Gastrocnemius medialis (tissue), 4 donors: Measurements from ENCODE around the gene ZBTB43. TPM values are rescaled to one million over a fixed set of nuclear protein-coding genes. Genes with fewer than 3 reads are reported as not detected.

ENCODE experiments used
- ATAC-seq, 2 donors: fragments of 150-250 bp; one replicate each; pipeline ENCODE4 v1.9.1; 2016
- DNase-seq, 2 donors: peaks; one replicate each; pipeline ENCODE4 v3.0.0-alpha.2; 2019
- H3K27ac ChIP-seq, 4 donors: fragments of 200-600 bp; sonication (generic); 1 replicate in 1 of 4; 2 replicates in 3 of 4; pipeline ENCODE4 v1.5.1; 2016 to 2018; ENCODE audit warnings: mild to moderate bottlenecking in 2 of 4, moderate library complexity in 1 of 4
- H3K27me3 ChIP-seq, 3 donors: fragments of 200-600 bp; sonication (generic) in 2 of 3; 1 replicate in 1 of 3; 2 replicates in 2 of 3; pipeline versions ENCODE4 v1.5.1 to v1.6.0; 2016 to 2019; ENCODE audit warnings: mild to moderate bottlenecking in 1 of 3, moderate library complexity in 1 of 3
- H3K36me3 ChIP-seq, 2 donors: fragments of 200-600 bp; sonication (generic) in 1 of 2; one replicate each; pipeline ENCODE4 v1.5.1; 2017 to 2018
- H3K4me1 ChIP-seq, 2 donors: fragments of 200-600 bp; sonication (generic) in 1 of 2; one replicate each; pipeline ENCODE4 v1.5.1; 2016 to 2017; ENCODE audit warnings: mild to moderate bottlenecking in 2 of 2
- H3K4me3 ChIP-seq, 4 donors: fragments of 200-600 bp; sonication (generic) in 3 of 4; 1 replicate in 1 of 4; 2 replicates in 3 of 4; pipeline ENCODE4 v1.5.1; 2016 to 2019; ENCODE audit warnings: mild to moderate bottlenecking in 2 of 4
- H3K9me3 ChIP-seq, 3 donors: fragments of 200-600 bp; sonication (generic) in 2 of 3; 1 replicate in 1 of 3; 2 replicates in 2 of 3; pipeline ENCODE4 v1.5.1; 2016 to 2019
- CTCF ChIP-seq, 5 experiments: fragments of 450-650 bp in 3 of 5; fragments of 200-600 bp in 2 of 5; sonication (generic) in 2 of 5; IDR thresholded peaks in 4 of 5; conservative IDR thresholded peaks in 1 of 5; 1 replicate in 4 of 5; 2 replicates in 1 of 5; pipeline ENCODE4 v1.5.1; 2016 to 2019; ENCODE audit warnings: antibody characterized with exemption in 5 of 5, mild to moderate bottlenecking in 3 of 5, moderate library complexity in 3 of 5
- POLR2A ChIP-seq, 2 donors: fragments of 450-650 bp; IDR thresholded peaks; one replicate each; pipeline ENCODE4 v1.6.1; 2017; ENCODE audit warnings: antibody characterized with exemption in 2 of 2, mild to moderate bottlenecking in 2 of 2, moderate library complexity in 2 of 2
- in situ Hi-C, 4 donors: fragments of 200-750 bp; cut with MboI; loops; one replicate each; pipeline versions ENCODE4 v1.15.0 to v1.8.0; 2017; ENCODE audit warnings: low sequenced_read_pairs in 4 of 4
- intact Hi-C: fragments of 100-400 bp; cut with DNase I; formaldehyde crosslinking; loops from one replicate; pipeline ENCODE4 v1.15.1; 2023; ENCODE audit warnings: low total_unique reads
- total RNA-seq, 4 donors: library from RNA; depleted of rRNA; stranded (reverse); fragments of >200 nt; gene quantifications; one replicate each; pipeline versions ENCODE4 v1.1.0 to v1.2.3, GENCODE V29; 2016

Gene ZBTB43
- total RNA-seq, 4 donors from 2014 or later, result 44.9 to 65.2 (median 60.0) TPM

GRCh38 chr9:126802318-126803059 lies 2.4 kb upstream of the ZBTB43 start:
- no peak overlapping the region for H3K27ac ChIP-seq
- H3K27me3 ChIP-seq, result no peaks in the 10 kb centered on the region
- peaks cover 0 to 6% of the 10 kb centered on the region in 2 donors for H3K36me3 ChIP-seq
- TF ChIP-seq CTCF (IDR thresholded peaks at IDR 0.05 in 4 of 5, conservative IDR thresholded peaks at IDR 0.05 in 1 of 5) (no peak), POLR2A (IDR thresholded peaks at IDR 0.05) (no peak)
- DNase-seq, result no peak
- peaks cover 16 to 23% of the 10 kb centered on the region in 2 donors for H3K4me1 ChIP-seq
- ATAC-seq, result no peak
- in situ Hi-C loops (no loop called here), intact Hi-C loops (loop anchor here (10.0 kb wide), 1 partner anchor 332 kb away; no protein-coding TSS in a partner anchor)
- no peak overlapping the region for H3K4me3 ChIP-seq
- H3K9me3 ChIP-seq, result no peaks in the 10 kb centered on the region

DNA sequence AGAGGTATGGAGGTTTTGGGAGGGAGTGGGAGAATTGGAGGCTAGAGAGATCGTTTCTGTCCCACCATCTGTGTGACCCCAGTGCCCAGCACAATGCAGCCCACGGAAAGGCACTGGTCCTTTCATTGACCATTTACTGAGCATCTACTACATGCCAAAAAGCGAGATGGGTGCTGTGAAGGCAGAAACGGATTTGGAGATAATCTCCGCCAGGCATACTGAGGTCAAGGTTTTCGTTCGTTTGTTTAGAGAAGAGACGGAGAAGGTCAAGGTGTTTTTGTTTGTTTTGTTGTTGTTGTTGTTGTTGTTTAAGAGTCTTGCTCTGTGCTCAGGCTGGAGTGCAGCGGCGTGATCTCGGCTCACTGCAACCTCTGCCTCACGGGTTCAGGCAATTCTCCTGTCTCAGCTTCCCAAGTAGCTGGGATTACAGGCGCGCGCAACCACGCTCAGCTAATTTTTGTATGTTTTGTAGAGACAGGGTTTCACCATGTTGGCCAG lies 593 bp upstream of the ZBTB43 start:
- Histone ChIP-seq H3K4me1 (peaks cover 32 to 39% of the 10 kb centered on the region in 2 donors), H3K36me3 (peaks cover 0 to 10% of the 10 kb centered on the region in 2 donors), H3K27me3 (no peaks in the 10 kb centered on the region), H3K9me3 (no peaks in the 10 kb centered on the region), H3K4me3 (peak overlapping the region; percentile 75 to 98 (median 90)), H3K27ac (peak overlapping the region; percentile 88 to 100 (median 98))
- no peak for ATAC-seq
- TF ChIP-seq POLR2A (IDR thresholded peaks at IDR 0.05), result no peak
- no peak for TF ChIP-seq CTCF (IDR thresholded peaks at IDR 0.05 in 4 of 5, conservative IDR thresholded peaks at IDR 0.05 in 1 of 5)
- DNase-seq, result no peak
- intact Hi-C loops (loop anchor here (10.0 kb wide), 1 partner anchor 331 kb away; no protein-coding TSS in a partner anchor), in situ Hi-C loops (no loop called here)

- Histone ChIP-seq H3K36me3 (peaks cover 0 to 19% of the 10 kb centered on the region in 2 donors), H3K4me1 (peaks cover 39 to 50% of the 10 kb centered on the region in 2 donors), H3K27ac (peak overlapping the region; percentile 88 to 100 (median 98)), H3K27me3 (no peaks in the 10 kb centered on the region), H3K4me3 (peak overlapping the region; percentile 75 to 98 (median 90)), H3K9me3 (no peaks in the 10 kb centered on the region)
- intact Hi-C loops, result loop anchor here (5.0 to 10.0 kb wide), 2 partner anchors 57 to 329 kb away; partner anchors contain the start of gene ZBTB34
- ATAC-seq (peak; percentile 78 to 84), DNase-seq (peak; percentile 98)
- TF ChIP-seq POLR2A (IDR thresholded peaks at IDR 0.05), result peak; percentile 88 to 94
- no peak for TF ChIP-seq CTCF (IDR thresholded peaks at IDR 0.05 in 4 of 5, conservative IDR thresholded peaks at IDR 0.05 in 1 of 5)
- in situ Hi-C loops, result no loop called here
Observed at GRCh38 chr9:126805554-126806262, 868 bp downstream of the ZBTB43 start.

- Histone ChIP-seq H3K27ac (peak overlapping the region; percentile 88 to 100 (median 98)), H3K36me3 (peaks cover 0 to 25% of the 10 kb centered on the region in 2 donors), H3K27me3 (no peaks in the 10 kb centered on the region), H3K9me3 (no peaks in the 10 kb centered on the region), H3K4me3 (peak overlapping the region; percentile 42 to 98 (median 90)), H3K4me1 (peaks cover 43 to 57% of the 10 kb centered on the region in 2 donors)
- DNase-seq, result no peak
- intact Hi-C loops (loop anchor here (5.0 to 10.0 kb wide), 2 partner anchors 56 to 328 kb away; partner anchors contain the start of gene ZBTB34), in situ Hi-C loops (no loop called here)
- TF ChIP-seq POLR2A (IDR thresholded peaks at IDR 0.05) (no peak), CTCF (IDR thresholded peaks at IDR 0.05 in 4 of 5, conservative IDR thresholded peaks at IDR 0.05 in 1 of 5) (no peak)
- ATAC-seq, result no peak
Observed at GRCh38 chr9:126806336-126806735, 1.5 kb downstream of the ZBTB43 start.
